ENCODE data around the gene CCDC57.

Gene CCDC57

GRCh38 chr17:82095777-82096708 lies 116.6 kb downstream of the CCDC57 start:
- in situ Hi-C loops (cut with HindIII; ENCODE audit: low pct_ligation_motif_present, low pct_unique_long_range_greater_than_20kb, low sequenced_read_pairs) = no loop called here
- DNase-seq = no peak

GRCh38 chr17:82094931-82095776 lies 117.5 kb downstream of the CCDC57 start:
- DNase-seq = no peak
- in situ Hi-C loops (cut with HindIII; ENCODE audit: low pct_ligation_motif_present, low pct_unique_long_range_greater_than_20kb, low sequenced_read_pairs) = no loop called here

DNA sequence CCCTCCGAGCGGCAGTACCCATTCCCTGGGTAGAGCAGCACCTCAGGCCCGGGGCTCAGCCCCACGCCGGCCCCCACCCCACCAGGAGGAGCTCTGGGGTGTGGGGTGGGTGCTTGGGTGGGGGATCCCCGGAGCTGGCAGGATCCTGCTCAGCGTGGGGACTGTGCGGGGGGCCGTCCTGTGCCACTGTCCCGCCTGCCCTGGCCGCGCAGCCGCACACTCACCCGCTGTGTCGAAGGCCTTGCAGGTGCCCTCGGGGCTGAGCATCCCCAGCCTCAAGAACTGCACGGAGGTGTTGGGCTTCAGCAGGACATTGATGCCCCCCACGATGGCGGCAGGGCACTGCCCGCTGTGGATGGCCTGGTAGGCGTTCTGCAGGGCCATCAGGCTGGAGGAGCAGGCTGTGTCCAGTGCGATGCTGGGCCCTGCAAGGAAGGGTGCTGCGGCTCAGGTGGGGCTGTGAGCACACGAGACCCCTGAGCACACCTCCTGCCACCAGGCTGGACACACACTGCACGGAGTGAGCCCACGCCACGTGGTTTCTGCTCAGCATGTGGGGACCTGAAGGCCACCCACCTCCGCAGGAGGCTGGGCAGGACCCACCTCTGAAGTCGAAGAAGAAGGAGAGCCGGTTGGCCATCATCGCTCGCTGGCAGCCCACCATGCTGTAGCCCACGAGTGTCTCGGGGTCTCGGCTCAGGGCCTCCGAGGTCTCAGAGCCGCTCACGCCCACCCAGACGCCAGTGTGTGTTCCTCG lies 119.5 kb downstream of the CCDC57 start:
- in situ Hi-C loops (cut with HindIII; ENCODE audit: low pct_ligation_motif_present, low pct_unique_long_range_greater_than_20kb, low sequenced_read_pairs) = no loop called here

GRCh38 chr17:82092628-82092994 lies 120.0 kb downstream of the CCDC57 start:
- no peak for DNase-seq
- in situ Hi-C loops (cut with HindIII; ENCODE audit: low pct_ligation_motif_present, low pct_unique_long_range_greater_than_20kb, low sequenced_read_pairs) = no loop called here

More for the DNA sequence above, 119.5 kb downstream of the CCDC57 start:
- no peak for DNase-seq

DNA sequence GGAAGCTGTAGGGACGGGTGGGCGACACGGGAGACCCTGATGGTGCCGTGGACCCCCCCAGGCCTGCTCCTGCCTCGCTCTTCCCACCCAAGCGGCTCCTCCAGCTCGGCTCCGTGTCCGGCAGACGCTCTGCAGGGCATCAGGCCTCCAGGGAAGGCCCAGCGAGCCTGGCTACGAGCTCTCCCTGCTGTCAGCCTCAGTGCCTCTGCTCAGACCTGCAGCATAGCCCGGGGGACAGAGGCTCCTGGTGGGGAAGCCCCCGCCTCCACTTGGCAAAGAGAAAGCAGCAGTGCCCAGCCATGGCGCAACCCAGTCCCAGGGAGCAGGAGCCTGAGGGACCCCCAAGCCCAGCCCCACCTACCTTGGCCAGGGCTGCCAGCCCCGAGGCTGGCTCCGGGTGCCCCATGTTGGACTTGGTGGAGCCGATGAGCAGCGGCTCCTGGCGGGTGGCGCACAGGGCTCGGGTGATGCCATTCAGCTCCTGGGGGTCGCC lies 120.5 kb downstream of the CCDC57 start:
- in situ Hi-C loops (cut with HindIII; ENCODE audit: low pct_ligation_motif_present, low pct_unique_long_range_greater_than_20kb, low sequenced_read_pairs) = no loop called here
- no peak for DNase-seq

GRCh38 chr17:82091264-82092066 lies 121.2 kb downstream of the CCDC57 start:
- in situ Hi-C loops (cut with HindIII; ENCODE audit: low pct_ligation_motif_present, low pct_unique_long_range_greater_than_20kb, low sequenced_read_pairs) = no loop called here
- DNase-seq = no peak

- in situ Hi-C loops (cut with HindIII; ENCODE audit: low pct_ligation_motif_present, low pct_unique_long_range_greater_than_20kb, low sequenced_read_pairs) = no loop called here
- no peak for DNase-seq
These were observed 121.9 kb downstream of the CCDC57 start for GRCh38 chr17:82090549-82091263.

DNA sequence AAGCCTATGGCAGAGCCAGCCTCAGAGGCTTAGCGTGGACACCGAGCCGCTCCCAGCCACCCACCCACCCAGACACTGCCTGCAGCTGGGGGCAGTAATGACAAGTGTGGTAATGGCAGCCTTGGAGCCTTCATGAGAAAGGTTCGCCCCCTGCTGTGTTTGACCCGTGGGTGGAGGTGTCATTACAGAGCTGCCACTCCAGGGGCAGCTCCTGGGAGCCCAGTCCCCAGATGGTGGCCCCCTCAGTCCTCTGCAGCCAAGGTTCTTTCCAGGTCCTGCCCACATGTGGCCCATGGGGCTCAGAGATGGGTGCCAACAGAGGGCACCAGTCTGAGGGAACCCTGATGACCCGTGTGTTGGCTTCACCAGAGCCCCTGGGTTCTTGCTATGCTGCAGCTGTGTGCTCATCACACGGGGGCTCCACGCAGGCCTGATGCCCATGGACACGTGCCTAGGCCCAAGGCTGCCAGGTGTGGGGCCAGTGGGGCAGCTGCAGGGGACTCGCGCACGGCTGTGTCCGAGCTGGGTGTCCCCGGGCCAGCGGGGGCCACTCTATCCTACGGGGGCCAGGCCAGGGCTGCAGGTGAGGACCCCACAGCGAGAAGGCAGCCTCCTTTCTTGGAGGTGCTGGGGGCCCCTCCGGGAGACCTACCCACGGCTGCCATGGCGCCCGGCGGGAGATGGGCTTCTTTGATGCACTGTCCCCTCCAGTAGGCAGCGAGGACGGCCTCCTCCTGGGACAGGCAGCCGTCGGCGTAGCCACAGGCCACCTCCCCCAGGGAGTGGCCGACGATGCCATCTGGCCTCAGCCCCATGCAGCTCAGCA lies 122.7 kb downstream of the CCDC57 start:
- no peak for DNase-seq
- in situ Hi-C loops (cut with HindIII; ENCODE audit: low pct_ligation_motif_present, low pct_unique_long_range_greater_than_20kb, low sequenced_read_pairs) = no loop called here

GRCh38 chr17:82088838-82089722 lies 123.6 kb downstream of the CCDC57 start:
- in situ Hi-C loops (cut with HindIII; ENCODE audit: low pct_ligation_motif_present, low pct_unique_long_range_greater_than_20kb, low sequenced_read_pairs) = no loop called here
- DNase-seq = no peak

GRCh38 chr17:82087961-82088837 lies 124.4 kb downstream of the CCDC57 start:
- in situ Hi-C loops (cut with HindIII; ENCODE audit: low pct_ligation_motif_present, low pct_unique_long_range_greater_than_20kb, low sequenced_read_pairs) = no loop called here
- no peak for DNase-seq

- no peak for DNase-seq
- in situ Hi-C loops (cut with HindIII; ENCODE audit: low pct_ligation_motif_present, low pct_unique_long_range_greater_than_20kb, low sequenced_read_pairs) = no loop called here
These were observed 125.4 kb downstream of the CCDC57 start for GRCh38 chr17:82086941-82087906.

- in situ Hi-C loops (cut with HindIII; ENCODE audit: low pct_ligation_motif_present, low pct_unique_long_range_greater_than_20kb, low sequenced_read_pairs) = no loop called here
- no peak for DNase-seq
These were observed 126.5 kb downstream of the CCDC57 start for GRCh38 chr17:82085931-82086764.

Measured in ACHN (cell line).